HG03108 (cell line): ENCODE results near the gene WNT6.

Experiments
- ATAC-seq: cut with Tn5 transposase; IDR thresholded peaks from one replicate; pipeline ENCODE4 v1.9.1; 2021; ENCODE audit warnings: moderate library complexity; ENCODE audit not compliant: unreplicated experiment

WNT6 gene

DNA sequence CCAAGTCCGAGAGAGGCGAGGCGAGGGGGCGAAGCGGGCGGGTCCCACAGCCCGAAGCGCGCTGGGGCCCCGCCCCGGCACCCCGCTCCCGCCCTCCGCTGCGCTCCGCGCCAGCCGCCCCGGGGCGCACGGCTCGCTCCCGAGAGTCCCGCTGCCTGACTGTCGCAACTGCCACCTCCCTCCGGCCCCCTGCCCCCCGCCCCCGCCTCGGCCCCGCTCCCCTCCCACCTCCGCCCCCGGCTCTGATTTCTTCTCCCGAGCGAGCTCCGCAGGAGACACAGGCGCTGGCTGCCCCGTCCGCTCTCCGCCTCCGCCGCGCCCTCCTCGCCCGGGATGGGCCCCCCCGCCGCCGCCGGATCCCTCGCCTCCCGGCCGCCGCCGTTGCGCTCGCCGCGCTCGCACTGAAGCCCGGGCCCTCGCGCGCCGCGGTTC, at the start of gene WNT6:
TSS of gene WNT6 (plus strand) at position 250 of the 432 bp plus-strand sequence. CDS start 233 bp downstream, outside the sequence.
- ATAC-seq = no peak

DNA sequence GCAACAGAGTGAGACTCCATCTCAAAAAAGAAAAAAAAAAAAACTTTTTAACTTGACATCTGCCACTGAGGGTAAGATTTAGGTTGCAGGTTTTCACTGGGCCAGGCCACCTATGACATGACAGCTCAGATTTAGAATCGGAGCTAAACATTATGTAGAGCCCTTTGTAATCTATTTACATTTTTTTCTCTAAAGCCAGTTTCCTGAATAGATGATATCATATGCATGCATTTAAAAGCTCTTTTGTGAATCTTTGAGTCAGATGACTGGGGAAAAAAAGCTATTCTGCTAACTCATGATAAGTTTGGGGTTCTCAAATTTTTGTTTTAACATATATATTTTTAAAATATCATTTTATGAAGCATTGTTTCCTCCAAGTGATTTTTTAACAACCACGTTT, 49.3 kb upstream of the WNT6 start:
- no peak for ATAC-seq

DNA sequence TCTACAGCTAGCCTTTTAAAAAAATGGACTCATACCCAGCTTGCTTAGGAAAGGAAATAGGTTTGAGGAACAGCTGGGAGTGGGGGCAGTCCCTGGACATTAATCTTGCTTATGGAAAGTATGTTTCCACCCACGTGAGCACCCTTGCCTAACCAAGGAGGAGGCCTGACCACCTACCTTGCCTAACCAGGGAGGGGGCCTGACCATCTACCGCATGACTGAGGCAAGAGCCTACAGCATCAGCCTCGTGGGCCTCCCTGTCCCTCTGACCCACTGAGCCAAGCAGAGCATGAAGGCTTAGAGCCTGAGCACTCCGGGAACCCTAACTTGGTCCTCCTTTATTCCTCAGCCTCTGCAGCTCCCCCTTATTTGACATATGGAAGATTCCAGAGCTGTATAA, 48.2 kb upstream of the WNT6 start:
- ATAC-seq = no peak

DNA sequence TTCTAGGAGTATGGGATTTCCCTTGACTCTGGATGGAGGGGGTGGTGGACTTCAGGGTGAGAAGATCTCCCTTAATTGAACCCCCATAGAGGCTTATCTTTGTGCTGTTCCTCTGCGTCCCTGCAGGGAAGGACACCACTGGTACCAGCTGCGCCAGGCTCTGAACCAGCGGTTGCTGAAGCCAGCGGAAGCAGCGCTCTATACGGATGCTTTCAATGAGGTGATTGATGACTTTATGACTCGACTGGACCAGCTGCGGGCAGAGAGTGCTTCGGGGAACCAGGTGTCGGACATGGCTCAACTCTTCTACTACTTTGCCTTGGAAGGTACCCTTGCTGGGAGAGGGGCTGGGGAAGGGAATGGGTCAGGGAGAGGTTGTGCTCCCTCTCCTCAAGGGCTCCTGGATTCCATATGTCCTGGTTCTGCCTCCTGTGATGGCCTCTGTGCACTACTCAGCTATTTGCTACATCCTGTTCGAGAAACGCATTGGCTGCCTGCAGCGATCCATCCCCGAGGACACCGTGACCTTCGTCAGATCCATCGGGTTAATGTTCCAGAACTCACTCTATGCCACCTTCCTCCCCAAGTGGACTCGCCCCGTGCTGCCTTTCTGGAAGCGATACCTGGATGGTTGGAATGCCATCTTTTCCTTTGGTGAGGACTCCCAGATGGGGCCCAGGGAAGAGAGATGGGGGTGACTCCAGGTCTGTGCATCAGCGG, 47.3 kb upstream of the WNT6 start:
- no peak for ATAC-seq

DNA sequence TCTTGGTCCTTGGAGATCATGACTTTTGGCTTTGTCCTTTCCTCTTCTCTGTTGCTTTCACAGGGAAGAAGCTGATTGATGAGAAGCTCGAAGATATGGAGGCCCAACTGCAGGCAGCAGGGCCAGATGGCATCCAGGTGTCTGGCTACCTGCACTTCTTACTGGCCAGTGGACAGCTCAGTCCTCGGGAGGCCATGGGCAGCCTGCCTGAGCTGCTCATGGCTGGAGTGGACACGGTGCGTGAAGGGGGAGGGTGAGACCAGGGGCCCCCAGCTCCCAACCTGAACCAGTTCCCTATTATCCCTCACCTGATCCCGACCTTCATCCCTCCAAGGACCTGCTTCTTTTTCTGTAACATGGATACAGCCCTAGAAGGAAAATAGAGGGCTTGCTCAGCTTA, 46.7 kb upstream of the WNT6 start:
- ATAC-seq = no peak

DNA sequence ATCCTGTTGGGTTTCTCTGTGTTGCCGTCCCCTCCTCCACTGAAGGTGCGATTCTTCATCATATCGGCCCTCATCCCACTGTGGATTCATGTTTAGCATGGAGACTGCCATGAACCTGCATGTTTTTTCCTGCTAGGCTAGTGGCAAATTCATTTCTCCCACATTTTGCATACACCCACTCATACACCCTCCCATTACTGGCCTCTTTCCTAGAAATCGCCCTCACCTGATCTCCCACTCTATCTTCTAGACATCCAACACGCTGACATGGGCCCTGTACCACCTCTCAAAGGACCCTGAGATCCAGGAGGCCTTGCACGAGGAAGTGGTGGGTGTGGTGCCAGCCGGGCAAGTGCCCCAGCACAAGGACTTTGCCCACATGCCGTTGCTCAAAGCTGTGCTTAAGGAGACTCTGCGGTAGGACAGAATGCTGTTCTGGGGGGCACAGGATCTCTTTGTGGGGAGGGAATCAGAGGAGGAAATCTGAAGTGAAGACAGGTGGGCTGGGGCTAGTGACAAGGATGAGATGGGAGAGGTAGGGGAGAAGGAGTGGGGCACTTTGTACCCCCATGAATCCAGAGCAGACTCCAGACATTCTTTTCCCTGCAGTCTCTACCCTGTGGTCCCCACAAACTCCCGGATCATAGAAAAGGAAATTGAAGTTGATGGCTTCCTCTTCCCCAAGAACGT, 45.7 kb upstream of the WNT6 start:
- no peak for ATAC-seq

DNA sequence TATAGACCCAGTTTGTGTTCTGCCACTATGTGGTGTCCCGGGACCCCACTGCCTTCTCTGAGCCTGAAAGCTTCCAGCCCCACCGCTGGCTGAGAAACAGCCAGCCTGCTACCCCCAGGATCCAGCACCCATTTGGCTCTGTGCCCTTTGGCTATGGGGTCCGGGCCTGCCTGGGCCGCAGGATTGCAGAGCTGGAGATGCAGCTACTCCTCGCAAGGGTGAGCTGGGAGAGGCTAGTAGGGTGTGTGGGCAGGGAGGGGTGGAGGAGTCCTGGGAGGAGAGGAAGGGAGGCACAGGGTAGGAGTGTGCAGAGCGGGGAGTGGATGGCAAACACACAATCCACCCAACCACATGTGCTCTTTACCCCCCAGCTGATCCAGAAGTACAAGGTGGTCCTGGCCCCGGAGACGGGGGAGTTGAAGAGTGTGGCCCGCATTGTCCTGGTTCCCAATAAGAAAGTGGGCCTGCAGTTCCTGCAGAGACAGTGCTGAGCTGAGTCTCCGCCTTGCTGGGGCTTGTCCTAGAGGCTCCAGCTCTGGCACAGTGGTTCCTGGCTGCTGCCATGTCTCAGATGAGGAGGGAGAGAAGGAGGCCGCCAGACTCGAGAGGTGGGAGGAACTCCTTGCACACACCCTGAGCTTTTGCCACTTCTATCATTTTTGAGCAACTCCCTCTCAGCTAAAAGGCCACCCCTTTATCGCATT, 44.9 kb upstream of the WNT6 start:
- no peak for ATAC-seq

DNA sequence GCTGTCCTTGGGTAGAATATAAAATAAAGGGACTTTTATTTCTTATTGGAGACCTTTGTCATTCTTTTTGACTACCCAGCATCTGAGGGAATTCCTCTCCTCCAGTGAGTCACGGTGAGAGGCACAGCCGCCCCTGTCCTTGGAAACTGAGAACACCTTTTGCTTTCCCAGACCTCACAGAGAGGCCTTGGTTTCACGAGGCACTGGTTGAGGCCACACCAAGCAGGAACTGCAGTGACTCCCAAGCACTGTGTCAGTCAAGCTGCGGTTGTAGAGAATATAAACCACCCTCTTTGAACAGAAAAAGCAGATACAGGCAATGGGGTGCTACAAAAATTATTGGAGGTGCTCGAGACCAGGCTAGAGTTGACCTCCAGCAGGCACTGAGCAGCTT, 44.4 kb upstream of the WNT6 start:
- ATAC-seq = no peak

DNA sequence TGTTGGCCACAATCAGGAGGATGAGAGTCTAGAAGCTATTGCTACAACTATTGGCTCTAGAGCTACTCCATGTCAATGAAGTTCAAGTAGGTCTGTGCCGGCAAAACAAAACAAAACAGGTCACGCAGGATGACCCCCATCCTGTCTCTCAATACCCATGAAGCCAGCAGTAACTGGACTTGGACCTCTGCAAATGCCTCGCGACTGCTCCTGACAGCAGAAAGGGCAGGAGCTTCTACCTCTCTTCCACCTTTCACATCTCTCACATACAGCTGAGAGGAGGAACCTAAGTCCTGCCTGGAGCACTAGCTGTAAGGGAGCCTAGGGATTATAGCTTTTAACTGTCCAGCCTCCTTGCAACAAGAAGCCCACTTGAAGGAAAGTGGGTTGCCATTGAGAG, 44.0 kb upstream of the WNT6 start:
- ATAC-seq = no peak

DNA sequence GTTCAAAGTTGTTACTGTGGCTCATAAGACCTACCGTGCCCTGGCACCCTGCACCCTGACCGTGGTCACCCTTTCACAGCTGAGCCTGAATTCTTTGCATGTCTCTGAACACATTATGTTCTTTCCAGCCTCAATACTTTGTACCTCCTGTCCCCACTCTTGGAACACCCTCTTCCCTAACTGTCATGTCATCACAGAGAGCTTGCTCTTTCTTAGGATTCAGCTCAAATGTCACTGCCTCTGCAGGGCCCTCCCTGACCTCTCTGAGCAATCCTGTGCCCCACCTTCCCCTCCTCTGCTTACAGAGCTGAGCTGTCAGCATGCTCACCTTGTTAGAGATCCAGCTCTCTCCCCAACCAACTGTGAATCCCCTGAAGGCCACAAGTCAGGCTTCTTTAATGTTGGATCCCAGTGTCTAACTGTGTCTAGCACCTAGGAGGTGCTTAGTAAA, 43.0 kb upstream of the WNT6 start:
- no peak for ATAC-seq

DNA sequence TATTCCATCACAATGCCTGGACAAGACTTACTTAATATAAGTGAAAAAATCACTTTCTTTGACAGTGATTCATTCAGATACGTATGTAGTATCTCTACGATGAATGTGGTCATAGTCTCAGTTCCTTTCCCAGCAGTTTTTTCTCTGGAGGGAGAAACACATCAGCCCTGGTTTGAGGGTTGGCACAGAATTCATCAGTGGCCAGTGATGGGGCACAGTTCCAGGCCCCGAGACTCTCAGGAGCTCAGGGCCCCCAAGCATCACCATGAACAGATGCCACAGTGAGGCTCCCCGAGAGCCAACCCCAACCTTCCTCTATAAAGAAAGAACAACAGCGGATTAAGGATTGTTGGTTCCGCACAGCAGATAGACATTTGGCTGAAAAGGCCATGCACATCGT, 40.5 kb upstream of the WNT6 start:
- ATAC-seq = no peak

DNA sequence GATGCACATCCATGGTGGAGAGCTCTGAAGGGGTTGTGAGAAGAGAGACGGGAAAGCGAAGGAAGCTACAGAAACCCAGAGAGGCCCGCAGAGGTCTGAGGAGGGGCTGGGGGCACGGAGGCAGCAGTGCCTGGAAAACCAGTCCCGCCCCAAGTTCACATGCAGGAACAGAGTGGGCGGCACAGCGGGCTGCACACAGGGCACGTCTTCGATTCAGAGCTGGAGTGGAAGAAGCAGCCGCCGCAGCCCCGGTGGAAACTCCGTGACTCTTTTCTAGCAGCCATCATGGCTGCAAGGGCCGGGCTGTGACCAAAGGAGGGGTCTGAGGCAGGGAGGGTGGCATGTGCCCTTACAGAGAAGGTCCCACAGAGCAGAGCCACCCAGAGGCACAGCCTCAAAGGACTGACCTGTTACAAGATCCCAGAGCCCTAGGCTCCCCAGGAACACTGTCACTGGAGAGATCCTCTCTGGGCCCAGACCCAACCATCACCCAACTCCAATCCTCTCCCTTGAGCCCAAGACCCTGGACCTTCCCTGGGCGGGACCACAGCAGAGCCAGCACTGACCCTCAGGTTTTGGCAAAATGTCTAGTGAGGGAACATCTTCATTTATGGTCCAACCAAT, 38.7 kb upstream of the WNT6 start:
- ATAC-seq = no peak

DNA sequence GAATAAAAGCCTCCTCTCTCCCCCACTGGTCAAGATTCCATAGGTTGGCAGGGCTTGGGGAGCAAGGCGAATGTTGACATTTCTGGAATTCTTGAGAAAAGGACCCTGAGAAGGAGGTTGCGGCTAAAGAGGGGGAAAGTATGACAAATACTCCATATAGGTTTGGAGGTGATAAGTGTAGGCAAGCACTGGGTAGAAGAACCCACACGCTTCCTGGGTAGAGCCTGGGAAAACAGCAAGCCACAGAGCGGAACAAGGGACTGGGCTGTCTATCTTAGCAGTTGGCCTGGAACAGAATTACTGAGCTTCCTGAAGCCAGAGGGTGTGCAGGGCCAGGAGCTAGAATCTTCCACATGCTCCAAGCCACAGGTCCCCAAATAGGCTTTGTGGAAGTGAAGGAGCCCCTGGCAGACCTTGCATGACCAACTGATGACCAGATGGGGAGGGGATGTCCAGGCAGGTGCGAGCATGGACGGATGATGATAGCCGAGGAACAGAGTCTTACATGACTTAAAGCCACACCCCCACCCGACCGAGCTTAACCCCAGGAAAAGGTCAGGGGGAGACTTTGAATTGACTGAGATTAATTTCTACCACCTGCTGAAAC, 37.9 kb upstream of the WNT6 start:
- no peak for ATAC-seq

DNA sequence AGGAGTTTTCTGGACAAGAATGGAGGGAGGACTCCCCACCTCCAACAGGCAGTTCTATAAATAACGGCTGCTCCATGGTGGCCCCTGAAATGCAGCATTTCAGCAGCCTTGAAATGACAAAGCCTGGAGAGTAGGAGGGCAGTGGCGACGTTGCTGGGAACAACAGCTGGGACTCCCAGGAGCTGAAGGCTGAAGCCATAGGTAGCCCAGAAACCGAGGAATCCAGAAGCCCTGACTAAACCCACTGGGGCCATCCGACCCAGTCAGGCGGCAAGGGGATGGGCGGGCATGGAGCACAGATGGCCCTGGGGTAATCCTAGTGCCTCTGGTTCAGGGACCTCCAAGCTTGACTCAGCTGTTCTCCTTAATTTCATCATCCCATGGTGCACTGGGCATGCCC, 37.0 kb upstream of the WNT6 start:
- ATAC-seq = no peak

DNA sequence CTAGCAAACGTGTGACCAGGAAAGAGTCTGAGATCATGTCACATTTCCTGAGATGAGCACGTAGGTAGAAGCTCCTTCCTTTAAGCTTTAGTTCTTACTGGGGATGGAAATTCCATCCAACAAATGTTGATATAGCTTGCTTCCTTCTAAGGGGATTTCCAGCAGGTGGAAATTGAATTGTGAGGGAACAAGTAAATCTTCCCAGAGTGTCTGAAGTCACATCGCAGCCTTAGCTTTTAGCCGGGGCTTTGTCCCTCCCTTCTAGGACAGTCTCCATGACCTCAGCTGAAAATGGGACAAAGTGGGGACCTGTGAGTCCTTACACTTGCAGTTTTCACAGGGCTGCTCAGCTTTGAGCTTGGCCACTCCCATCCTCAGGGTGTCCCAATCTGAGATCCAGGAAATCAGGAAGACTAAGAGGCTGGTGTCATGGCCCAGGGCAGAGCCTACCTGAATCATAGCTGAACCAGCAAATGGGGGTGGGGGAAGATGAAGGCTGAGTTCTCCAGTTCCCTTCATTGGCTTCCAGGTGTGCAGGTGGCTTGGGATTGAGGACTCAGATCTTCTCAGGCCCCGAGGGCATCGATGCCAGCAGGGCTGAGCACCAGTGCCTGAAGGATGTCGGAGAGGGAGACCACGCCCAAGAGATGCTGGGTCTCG, 36.3 kb upstream of the WNT6 start:
- ATAC-seq = no peak

DNA sequence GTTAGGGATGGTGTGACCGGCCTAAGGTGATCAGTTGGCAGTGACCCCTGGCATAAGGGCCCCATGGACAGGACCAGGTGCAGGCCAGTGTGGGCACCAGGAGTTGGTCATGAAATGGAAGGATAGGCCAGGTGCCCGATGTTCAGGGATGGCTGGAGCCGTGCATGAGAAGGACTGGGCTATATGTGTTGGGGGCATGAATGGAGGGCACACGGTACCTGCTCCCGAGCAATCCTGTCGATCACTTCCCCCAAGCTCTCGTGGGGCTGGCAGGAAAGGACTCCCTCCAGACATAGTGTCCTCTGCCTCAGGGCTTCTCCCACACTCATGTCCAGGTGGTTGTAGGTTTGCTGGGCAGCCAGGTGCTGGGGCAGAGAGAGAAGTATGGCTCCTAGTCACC, 35.6 kb upstream of the WNT6 start:
- ATAC-seq = no peak

DNA sequence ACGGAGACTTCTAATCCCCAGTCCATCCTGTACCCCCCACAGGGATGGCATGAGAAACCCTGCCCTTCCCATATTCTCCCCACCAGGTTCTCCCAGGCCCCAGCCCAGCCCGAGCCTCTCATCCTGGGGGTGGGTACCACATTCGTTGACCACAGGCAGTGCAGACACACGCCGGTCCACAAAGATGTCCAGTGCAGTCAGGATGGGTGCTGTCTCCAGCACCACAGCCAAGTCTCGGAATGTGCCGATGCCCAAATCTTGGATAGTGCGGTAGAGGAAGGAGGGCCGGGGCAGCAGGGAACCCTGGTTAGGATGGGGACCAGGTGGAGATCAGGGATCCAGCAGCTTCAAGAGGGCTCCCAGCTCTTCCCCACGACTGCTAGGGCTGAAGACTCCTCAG, 32.8 kb upstream of the WNT6 start:
- ATAC-seq = no peak

DNA sequence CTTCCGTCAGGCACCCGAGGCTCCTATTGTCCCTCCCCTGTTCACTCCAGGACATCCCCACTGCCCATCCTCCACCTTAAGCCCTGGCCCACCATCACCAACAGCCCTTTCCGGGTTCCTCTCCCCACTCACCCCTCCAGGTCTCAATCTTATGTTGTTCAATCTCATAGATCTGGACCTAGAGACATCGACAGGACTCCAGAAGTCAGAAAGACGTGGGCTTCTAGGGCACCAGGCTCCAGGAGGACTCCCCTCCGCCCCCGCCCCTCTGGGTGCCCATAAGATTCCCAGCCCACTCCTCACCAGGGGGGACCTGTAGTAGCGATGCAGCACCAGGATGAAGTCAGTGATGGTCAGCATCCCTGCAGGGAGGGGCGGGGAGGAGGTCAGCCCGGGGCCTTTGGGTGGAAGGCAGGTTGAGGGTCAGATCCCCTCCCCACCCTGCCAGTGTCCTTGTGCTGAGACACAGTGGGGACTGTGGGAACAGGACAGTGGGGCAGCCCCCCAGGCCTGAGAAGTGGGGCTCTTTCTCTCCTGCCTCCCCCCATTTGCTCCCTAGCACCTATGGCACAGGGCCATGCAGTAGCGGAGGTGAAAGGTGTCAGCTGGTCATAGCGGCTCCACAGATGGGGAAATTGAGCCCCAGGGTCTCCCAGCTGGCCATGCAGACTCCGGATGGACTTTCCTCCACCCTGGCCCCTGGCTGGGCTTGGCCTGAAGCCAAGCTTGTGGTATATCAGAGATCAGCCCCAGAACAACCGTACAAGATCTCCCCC, 31.7 kb upstream of the WNT6 start:
- ATAC-seq = no peak

DNA sequence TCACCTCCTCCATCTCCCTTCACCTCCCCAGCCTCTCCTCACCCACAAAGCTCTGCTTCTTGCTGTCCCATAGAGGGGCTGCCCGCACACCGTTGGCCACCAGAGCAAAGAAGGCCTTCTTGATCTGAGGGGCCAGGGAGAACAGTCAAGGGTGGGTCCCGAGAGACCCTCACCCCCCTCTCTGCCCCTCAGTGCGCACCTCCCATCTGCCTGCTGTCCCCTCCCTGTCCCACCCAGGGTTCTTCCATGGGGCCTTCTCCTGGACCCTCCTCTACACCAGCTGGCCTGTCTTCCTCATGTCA, 31.2 kb upstream of the WNT6 start:
- no peak for ATAC-seq

DNA sequence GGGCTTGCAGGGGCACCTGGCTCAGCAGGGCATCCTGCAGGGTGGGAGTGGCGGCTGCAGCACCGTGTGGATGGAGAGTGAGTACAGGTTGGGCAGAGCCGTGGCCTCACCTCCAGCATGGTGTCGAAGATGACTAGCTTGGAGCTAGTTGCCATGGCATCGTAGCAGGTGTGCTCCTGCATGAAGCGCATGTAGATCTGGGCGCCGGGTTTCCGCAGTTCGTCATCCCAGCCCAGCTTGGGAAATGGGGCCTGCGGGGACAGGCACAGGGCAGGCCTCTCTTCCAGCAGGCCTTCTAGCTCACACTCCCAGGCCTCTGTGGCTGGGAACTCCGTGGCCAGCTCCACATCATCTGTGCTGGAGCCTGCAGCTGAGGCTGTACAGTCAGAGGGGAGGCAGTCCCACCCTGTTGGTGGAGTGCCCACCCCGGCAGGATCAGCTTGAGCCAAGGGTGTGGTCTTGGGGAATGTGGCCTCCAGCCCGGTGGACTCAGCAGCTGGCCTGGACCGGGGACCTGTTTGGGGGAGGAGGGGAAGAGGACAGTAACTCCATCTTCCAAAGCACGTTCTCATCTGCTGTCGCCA, 29.6 kb upstream of the WNT6 start:
- no peak for ATAC-seq
